Right ventricle myocardium superior (tissue), 1 donor: ENCODE data around the gene SLC22A17. TPM values are rescaled to one million over a fixed set of nuclear protein-coding genes. Genes with fewer than 3 reads are reported as not detected.

ENCODE experiments used
- ATAC-seq: fragments of 200-7000 bp; cut with Tn5 transposase; one replicate; pipeline ENCODE4 v1.9.1; 2020; ENCODE audit warnings: mild to moderate bottlenecking; ENCODE audit not compliant: poor library complexity
- DNase-seq: peaks from one replicate; pipeline ENCODE4 v3.0.0-alpha.2; 2020
- intact Hi-C: fragments of 100-400 bp; cut with DNase I; formaldehyde crosslinking; loops from one replicate; pipeline ENCODE4 v1.11.2; 2022
- total RNA-seq: library from RNA; stranded (reverse); fragmentation: NEBNext Ultra II Directional; extraction: Animal tissue kit (Norgen Biotek cat#: 25700); gene quantifications from one replicate; pipeline ENCODE4 v1.2.1, GENCODE V29; 2021
- donor health status: DM: no; HTN: yes; CAD: no; lungs with severe emphysema.

Gene SLC22A17
- total RNA-seq, 1 donor from 2014 or later = 10.3 TPM

GRCh38 chr14:23370221-23370620 lies 17.5 kb upstream of the SLC22A17 start:
- ATAC-seq (no peak), DNase-seq (no peak)
- intact Hi-C loops = loop anchor here (10.0 kb wide), 1 partner anchor 105 kb away; no protein-coding TSS in a partner anchor

DNA sequence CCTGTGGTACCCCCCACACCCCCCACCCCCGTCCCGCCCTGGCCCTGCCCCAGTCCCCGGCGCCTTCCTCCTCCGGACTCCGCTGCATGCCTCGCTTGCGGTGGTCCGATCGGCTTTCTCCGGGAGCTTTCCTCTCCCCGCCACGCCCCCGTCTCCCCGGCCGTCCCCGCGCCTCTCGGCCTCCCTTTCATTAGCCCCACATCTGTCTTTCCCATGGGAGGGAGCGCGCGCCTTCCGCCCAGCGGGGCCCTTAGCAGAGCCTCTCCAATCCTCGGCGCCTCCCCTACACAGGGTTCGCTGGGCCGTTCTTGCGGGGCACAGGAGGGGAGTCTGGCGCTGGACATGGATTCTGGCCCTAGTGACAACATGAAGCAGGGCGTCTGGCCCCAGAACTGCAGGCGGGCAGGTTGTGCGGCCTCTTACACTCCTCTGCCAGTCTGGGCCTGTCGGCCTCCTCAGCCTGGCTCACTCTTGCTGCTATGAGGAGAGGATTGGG lies 13.8 kb upstream of the SLC22A17 start:
- intact Hi-C loops = no loop called here
- ATAC-seq = peak; percentile 67
- DNase-seq = peak; percentile 82

DNA sequence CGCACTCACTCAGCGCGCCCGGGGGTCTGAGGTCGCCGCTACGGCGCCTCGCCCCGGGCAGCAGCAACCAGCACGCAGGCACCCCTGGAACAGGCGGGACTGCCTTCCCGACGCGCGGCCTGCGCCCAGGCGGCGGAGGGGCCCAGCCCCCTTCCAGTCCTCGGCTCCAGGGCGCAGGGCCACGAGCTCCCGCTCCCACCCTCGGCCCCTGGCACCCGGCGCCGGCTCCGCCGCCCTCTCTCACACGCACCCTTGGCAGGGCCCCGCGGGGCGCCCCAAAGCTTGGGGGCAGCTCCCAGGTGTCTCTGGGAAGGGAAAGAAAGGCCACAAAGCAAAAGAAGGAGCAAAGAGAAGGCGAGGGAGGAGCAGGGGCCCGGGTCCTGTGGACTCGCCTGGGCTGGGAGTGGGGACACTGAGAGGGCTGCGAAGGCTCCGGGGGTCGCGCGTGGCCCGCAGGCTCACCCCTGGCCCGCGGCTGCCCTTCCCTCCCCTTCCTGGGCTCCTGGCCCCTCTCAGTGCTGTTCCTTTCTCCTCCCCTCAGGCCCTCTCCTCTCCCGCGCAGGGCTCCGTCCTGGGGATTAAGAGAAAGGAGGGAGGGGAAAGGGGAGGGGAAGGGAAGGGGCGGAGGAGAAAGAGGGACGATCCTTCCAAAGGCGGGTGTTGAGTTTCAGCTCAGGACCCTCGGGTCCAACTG lies 13.2 kb upstream of the SLC22A17 start:
- ATAC-seq (peak; percentile 81), DNase-seq (peak; percentile 57)
- intact Hi-C loops = no loop called here

GRCh38 chr14:23365036-23365731 lies 12.5 kb upstream of the SLC22A17 start, which contains the start of gene EFS:
EFS (minus strand) TSS chr14:23365172; CDS start chr14:23365025, 147 bp downstream.
- peak; percentile 71 for DNase-seq
- peak; percentile 71 for ATAC-seq
- intact Hi-C loops = no loop called here

DNA sequence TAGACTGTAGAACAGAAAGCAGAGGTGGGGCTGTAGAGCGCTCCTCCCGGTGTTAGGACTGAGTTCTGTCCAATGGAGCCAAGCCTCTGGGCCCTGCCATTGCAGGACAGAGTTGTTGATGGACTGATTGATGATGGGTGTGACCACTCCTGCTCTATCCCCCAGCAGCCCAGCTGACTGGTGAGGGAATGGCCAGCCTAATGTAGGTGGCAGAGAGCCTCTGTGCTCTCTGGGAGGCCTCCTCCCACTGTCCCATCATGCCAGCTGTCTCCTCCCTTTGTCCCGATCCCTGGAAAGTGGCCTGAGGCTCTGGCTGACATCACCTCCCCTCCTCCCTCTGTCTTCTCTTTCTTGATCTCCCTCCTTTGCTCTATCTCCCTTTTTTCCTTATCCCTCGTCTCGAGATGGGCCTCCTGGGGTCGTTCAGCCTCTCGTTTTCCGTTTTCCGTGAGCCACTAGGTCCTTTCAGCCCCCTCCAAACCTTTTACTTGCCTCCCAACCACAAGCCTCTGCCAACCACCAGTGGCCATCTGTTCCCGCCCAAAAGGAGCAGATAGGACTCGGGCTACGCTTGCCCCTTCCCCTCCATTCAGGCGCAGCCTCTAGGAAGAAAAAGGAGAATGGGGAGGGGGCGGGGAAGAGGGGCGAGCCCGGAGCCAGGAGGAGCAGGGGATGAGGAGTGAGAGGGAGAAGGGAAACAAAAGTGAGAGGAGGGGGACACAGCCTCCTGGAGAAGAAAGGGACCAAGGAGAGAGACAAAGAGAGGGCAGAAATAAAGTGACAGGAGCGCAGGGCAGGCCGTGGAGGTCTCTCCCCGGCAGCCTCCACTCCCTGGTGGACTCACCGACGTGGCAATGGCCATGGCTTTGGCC lies 11.7 kb upstream of the SLC22A17 start:
- peak; percentile 55 for DNase-seq
- peak; percentile 15 for ATAC-seq
- intact Hi-C loops = no loop called here

GRCh38 chr14:23362200-23362599 lies 9.5 kb upstream of the SLC22A17 start:
- intact Hi-C loops = no loop called here
- DNase-seq (no peak), ATAC-seq (no peak)

GRCh38 chr14:23361763-23362162 lies 9.1 kb upstream of the SLC22A17 start:
- intact Hi-C loops = no loop called here
- DNase-seq (no peak), ATAC-seq (no peak)

GRCh38 chr14:23361320-23361719 lies 8.6 kb upstream of the SLC22A17 start:
- intact Hi-C loops = no loop called here
- ATAC-seq (no peak), DNase-seq (no peak)

GRCh38 chr14:23360496-23360895 lies 7.8 kb upstream of the SLC22A17 start:
- DNase-seq (peak; percentile 54), ATAC-seq (peak; percentile 12)
- intact Hi-C loops = no loop called here

DNA sequence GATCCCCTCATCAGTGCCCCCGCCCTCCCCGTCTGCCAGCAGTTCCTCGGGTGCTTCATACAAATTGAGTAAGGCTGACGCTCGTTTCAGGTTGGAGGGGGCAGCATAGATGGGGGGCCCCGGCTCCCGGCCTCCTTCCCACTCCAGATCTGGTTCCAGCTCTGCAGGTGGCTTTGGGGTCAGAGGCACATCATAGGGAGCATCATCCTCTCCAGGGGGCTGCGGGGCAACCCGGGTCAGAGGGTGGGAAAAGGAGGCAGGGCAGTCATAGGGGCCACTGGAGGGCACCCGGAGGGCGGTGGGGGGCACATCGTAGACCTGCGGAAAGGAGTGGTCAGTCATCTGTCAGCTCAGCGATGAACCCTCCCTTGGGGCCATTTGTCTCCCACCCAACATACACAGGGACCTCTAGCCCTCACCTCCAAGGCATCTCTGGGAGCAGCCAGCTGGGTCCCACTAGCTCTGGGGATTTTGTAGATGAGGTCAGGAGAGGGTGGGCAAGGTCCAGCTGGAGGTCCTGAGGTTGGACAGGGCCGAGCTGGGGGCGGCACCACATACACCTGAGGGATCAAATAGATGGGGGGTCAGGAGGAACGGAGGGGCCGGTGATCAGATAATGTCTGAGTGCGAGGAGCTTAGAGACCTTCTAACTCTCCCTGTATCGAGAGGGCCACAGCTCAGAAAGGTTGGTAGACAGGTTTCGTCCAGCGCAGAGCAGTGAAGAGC lies 7.2 kb upstream of the SLC22A17 start:
- intact Hi-C loops = no loop called here
- DNase-seq = no peak
- no peak for ATAC-seq

DNA sequence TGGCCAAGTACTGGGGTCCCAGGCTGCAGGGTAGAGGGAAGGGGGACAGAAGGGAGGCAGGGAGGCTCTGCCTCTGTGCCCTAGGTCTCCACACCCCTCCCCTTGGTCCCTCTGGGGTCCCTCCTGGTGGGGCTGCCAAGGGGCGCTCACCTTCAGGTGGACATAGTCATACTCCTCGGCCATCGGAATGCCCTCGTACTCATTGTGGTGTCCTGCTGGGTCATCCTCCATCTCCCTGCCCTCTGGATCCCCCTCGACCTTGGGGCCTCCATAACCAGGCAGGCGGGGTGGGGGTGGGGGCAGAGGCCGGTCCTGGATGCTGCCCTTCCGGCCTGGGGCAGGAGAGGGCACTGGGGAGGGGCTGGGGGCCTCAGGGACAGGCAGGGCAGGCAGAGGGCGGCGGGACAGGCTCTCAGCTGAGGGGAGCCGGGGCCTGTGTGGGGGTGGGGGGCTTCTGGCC lies 6.5 kb upstream of the SLC22A17 start:
- intact Hi-C loops = no loop called here
- DNase-seq (no peak), ATAC-seq (no peak)

DNA sequence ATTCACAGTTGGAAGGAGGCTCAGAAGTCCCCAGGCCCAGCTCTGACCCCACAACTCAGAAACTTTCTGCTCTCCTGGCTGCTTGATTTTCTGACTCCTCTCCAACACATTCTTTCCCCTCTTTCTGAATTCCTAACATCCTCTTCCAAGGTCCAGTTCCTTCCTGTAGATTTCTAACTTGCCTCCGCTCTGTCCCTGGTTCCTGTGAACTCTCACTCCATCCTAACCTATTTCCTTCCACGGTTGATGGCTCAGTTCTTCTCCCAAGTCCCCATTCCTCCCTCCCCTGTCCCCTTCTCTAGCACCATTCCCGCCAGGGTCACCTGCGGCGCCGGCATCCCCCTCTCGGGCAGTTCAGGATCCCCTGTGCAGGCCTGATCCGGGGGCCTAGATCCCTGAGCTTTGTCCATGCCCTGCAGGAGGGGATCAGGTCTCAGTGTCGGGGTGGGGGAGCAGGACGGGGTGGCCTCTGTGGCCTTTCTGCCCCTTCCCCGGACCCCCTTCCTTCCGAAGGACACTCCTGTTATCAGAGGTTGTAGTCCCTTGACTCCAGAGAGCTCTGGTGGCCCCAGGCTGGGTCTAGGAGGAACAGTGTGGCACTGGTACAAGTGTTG lies 6.0 kb upstream of the SLC22A17 start:
- ATAC-seq = no peak
- intact Hi-C loops = no loop called here

DNA sequence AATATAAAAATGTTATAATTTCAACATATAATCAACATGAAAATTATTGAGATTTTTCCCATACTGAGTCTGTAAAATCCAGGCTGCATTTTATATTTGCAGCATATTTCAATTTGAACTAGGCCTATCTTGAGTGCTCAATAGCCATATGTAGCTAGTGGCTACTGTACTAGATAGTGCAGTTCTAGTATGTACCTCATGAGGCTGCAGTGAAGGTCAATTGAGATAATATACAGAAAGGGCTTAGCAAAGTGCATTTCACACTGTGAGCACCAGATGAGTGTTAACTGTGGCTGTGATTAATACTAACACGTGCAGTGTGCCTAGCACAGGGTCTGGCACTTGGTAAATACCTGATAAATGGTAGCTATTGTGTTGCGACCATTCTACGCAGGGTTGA lies 5.4 kb upstream of the SLC22A17 start:
- intact Hi-C loops = no loop called here
- no peak for DNase-seq
- ATAC-seq = peak; percentile 41

More for the DNA sequence above, 6.0 kb upstream of the SLC22A17 start:
- no peak for DNase-seq

DNA sequence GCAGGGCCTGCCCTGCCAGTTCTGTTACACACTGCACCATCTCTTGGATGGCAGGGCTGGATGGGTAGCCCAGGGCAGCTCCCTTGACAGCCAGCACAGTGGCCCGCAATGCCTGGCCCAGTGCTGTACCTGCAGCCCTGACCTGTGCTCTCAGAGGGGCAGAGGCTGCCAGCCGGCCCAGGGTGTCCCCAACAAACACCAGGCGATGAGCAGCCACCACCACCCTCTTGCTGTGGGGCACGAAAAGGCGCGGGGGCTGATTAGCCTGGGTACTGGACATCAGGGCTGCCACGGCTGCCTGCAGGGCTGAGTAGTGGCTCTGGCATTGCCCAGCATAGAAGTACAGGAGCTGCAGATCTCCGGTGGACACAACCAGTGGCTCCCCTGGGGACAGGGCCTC lies 4.6 kb upstream of the SLC22A17 start:
- DNase-seq = no peak
- intact Hi-C loops = no loop called here
- no peak for ATAC-seq

- intact Hi-C loops = no loop called here
- ATAC-seq (no peak), DNase-seq (no peak)
Measured at GRCh38 chr14:23356662-23357061, 4.0 kb upstream of the SLC22A17 start.

GRCh38 chr14:23355871-23356435 lies 3.3 kb upstream of the SLC22A17 start:
- intact Hi-C loops = no loop called here

DNA sequence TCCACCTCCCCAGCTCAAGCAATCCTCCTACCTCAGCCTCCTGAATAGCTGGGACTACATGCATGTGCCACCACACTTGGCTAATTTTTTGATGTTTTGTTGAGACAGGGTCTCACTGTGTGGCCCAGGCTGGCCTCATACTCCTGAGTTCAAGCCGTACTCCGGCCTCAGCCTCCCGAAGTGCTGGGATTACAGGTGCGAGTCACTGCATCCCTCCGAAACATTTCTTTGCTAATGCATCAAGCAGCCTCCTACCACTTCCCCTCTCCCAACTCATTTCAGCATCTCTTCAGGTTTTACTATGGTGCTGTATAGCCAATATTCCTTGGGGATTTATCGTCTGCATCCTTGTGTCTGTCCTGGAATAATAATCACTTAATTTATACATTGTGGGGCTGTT lies 2.3 kb upstream of the SLC22A17 start:
- intact Hi-C loops = no loop called here
- ATAC-seq (no peak), DNase-seq (no peak)

More at GRCh38 chr14:23355871-23356435, 3.3 kb upstream of the SLC22A17 start:
- no peak for ATAC-seq
- no peak for DNase-seq

- intact Hi-C loops = no loop called here
- DNase-seq (no peak), ATAC-seq (no peak)
Measured at GRCh38 chr14:23353433-23353780, 720 bp upstream of the SLC22A17 start.
